GM18858 (cell line): Measurements from ENCODE around the gene PTPRG.
A peak's percentile ranks its signal among the peaks of the same experiment; 100 is the strongest.
"Not testable (repeated sequence)": the region's sequence is repeated elsewhere in the genome, so short reads cannot be mapped to it uniquely, and the experiment has no call there.

Experiments
- ATAC-seq: cut with Tn5 transposase; IDR thresholded peaks from one replicate; pipeline ENCODE4 v1.9.1; 2021; ENCODE audit not compliant: unreplicated experiment

The PTPRG gene

GRCh38 chr3:61816304-61816703, 254.9 kb downstream of the PTPRG start:
- not testable (repeated sequence) for ATAC-seq

DNA sequence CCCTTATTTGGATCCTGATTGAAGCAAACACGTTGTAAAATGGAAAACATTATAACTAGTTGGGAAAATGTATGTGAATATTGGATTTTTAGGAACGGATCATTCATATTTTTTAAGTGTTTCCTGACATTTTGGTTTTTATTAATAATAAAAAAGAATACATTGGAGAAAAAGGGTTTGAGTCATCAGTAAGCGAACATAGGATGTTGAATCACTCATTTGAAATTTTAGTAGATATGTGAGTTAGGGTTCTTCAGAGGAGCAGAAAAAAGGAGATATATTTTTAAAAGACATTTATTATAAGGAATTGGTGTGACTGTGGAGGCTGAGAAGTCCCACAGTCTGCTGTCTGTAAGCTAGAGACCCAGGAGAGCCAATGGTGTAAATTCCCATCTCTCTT, 258.5 kb downstream of the PTPRG start:
- ATAC-seq, result no peak

GRCh38 chr3:61820306-61820992, 259.1 kb downstream of the PTPRG start:
- ATAC-seq, result peak; percentile 63

GRCh38 chr3:61821823-61822251, 260.5 kb downstream of the PTPRG start:
- ATAC-seq, result no peak

DNA sequence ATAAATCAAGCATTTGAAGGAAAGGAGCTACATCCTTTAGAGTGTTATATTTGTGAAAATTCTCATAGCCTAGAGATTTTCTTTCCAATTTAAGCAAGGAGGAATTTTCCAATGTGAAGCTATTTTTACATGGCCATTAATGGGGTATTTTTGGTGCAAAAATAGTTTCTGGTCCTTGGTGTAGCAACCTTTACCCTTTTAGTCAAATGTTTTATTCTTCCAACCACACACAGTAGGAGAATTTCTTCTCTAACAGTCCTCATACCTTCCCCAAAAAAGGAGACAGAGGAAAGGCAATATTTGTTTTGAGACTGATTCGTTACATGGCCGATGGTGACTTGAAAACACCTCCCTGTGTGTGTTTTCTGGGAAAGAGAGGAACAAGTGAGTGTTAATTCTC, 261.2 kb downstream of the PTPRG start:
- ATAC-seq, result no peak

GRCh38 chr3:61824553-61825135, 263.3 kb downstream of the PTPRG start:
- ATAC-seq, result no peak

- ATAC-seq, result no peak
These were observed 264.8 kb downstream of the PTPRG start for GRCh38 chr3:61826161-61826560.

- ATAC-seq, result no peak
These were observed 267.0 kb downstream of the PTPRG start for GRCh38 chr3:61828184-61828874.

GRCh38 chr3:61828880-61829721, 267.7 kb downstream of the PTPRG start:
- ATAC-seq, result no peak

DNA sequence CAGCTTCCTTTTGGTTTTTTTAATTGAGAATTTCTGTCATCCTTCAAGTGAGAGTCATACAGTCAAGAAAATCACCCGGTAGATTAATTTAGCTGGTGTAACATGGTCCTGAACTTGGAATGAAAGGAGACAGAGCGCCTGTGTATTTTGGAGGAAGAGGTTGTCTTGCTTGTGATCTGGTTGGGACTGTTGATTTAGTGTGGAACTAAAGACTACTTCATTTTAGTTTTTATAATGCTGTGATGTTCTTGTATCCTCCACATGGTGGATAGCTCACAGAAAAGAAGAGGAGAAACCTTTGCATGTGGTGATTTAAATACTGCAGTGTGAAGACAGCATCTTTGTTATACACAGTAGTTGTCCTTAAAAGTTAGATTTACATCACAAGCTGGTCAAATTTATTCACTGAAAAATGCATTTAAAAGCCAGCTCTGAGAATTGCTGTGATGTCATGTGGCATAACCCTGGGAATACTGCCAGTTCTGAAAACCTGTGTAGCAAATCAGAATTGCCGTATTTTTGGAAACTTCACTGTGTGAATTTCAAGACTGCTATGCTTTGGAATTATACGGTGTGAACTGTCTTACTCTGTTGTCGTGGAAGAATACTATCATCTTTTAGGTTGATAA, 268.5 kb downstream of the PTPRG start:
- ATAC-seq, result no peak

- ATAC-seq, result no peak
These were observed 270.6 kb downstream of the PTPRG start for GRCh38 chr3:61831973-61832372.

DNA sequence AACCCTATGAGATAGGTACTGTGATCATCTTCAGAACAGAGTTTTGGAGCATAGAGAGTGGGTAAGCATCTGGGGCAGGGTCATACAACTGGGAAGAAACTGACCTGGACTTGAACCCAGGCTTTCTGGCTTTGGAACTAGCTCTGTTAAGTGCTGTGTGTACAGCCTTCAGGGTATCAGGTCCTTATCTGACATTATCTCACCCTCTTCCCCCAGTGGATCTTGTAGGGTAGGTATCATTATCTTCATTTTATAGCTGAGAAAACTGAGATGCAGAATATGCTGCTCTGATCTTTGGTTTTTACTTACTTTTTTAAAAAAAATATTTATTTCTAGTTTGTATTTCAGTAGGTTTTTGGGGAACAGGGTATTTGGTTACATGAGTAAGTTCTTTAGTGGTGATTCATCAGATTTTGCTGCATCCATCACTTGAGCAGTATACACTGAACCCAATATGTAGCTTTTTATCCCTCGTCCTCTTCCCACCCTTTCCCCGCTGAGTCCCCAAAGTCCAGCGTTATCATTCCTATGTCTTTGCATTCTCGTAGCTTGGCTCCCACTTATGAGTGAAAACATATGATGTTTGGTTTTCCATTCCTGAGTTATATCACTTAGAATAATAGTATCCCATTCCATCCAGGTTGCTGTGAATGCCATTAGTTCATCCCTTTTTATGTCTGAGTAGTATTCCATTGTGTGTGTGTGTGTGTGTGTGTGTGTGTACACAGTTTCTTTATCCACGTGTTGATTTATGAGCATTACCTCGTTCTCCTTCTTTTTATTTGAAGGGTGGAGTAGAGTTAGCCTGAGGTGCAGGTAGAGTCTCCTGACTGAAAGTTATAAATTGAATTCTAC, 271.2 kb downstream of the PTPRG start:
- no peak for ATAC-seq

- no peak for ATAC-seq
These were observed 277.9 kb downstream of the PTPRG start for GRCh38 chr3:61839256-61839655.

GRCh38 chr3:61841111-61841845, 279.9 kb downstream of the PTPRG start:
- ATAC-seq, result no peak

DNA sequence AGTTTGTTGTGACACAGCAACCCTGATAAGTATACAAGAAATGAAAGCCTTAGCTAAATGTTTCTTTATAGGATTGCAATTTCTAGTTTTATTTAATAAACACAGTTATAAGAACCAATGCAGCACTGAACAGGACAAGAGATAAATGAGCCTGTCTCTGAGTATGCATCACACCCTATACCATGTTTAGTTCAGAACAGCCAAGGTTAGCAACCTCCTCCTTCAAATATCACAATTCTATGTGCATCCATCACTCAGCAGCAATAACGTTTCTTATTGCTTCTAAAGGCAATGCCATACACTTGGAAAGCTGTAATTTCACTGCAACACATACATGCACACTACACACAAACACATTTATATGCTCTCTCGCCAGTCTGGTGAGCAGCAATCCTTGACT, 280.6 kb downstream of the PTPRG start:
- ATAC-seq, result no peak

DNA sequence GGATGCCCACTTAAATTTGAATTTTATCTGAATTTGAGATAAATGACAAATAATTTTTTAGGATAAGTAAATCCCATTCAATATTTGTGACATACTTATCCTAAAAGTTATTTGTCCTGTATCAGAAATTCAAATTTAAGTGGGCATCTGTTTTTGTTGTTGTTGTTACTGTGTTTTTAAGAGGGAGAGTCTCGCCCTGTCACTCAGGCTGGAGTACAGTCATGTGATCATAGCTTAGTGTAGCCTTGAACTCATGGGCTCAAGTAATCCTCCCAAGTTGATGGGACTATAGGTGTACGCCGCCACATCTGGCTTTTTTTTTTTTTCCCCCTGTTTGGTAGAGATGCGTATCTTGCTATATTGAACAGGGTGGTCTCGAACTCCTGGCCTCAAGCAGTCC, 283.0 kb downstream of the PTPRG start:
- ATAC-seq, result no peak

- no peak for ATAC-seq
These were observed 285.1 kb downstream of the PTPRG start for GRCh38 chr3:61846488-61846887.

- no peak for ATAC-seq
These were observed 286.6 kb downstream of the PTPRG start for GRCh38 chr3:61847784-61848462.

GRCh38 chr3:61848885-61849284, 287.5 kb downstream of the PTPRG start:
- ATAC-seq, result no peak
